Loucy (cell line): ENCODE measurements around the gene SPATA7.

Source experiments
- EZH2phosphoT487 ChIP-seq: fragments of 200-600 bp; IDR thresholded peaks from 2 replicates; pipeline ENCODE4 v1.6.1; 2018; ENCODE audit warnings: antibody characterized with exemption, mild to moderate bottlenecking, moderate library complexity, borderline replicate concordance
- TF ChIP-seq, protein P1 (sequence below): fragments of 200-600 bp; sonication (generic); conservative IDR thresholded peaks from 2 replicates; pipeline ENCODE4 v1.5.1; 2014; ENCODE audit warnings: mild to moderate bottlenecking, antibody characterized with exemption, low read length

DNA sequence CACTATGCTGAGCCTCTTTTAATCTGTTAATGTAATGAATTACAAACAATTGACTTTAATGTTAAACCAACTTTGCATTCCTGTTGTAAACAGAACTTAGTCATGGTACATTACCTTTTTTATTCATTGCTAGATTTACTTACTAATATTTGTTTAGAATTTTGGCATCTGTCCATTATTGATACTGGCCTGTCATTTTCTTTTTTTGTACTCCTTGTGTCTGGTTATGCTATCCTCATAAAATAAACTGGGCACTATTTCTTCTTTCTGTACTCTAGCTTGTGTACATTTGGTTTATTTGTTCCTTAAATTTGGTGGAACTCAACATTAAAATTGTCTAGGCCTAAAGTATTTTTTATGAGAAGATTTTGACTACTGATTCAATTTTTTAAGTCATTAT lies 32.1 kb downstream of the SPATA7 start:
- TF ChIP-seq, protein P1, sequence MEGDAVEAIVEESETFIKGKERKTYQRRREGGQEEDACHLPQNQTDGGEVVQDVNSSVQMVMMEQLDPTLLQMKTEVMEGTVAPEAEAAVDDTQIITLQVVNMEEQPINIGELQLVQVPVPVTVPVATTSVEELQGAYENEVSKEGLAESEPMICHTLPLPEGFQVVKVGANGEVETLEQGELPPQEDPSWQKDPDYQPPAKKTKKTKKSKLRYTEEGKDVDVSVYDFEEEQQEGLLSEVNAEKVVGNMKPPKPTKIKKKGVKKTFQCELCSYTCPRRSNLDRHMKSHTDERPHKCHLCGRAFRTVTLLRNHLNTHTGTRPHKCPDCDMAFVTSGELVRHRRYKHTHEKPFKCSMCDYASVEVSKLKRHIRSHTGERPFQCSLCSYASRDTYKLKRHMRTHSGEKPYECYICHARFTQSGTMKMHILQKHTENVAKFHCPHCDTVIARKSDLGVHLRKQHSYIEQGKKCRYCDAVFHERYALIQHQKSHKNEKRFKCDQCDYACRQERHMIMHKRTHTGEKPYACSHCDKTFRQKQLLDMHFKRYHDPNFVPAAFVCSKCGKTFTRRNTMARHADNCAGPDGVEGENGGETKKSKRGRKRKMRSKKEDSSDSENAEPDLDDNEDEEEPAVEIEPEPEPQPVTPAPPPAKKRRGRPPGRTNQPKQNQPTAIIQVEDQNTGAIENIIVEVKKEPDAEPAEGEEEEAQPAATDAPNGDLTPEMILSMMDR = no peak
- no peak for TF ChIP-seq EZH2phosphoT487
